Islet of Langerhans (tissue), 1 donor: ENCODE measurements around the gene TESK2.
"Not testable (repeated sequence)": the region's sequence is repeated elsewhere in the genome, so short reads cannot be mapped to it uniquely, and the experiment has no call there.

Source experiments
- FAIRE-seq: peaks from one replicate; lab custom pipeline; 2011; peaks lifted over from hg19 to GRCh38; lab: Jason Lieb, UNC

Gene TESK2

GRCh38 chr1:45411510-45411899 lies 79.5 kb downstream of the TESK2 start:
- no peak for FAIRE-seq

- no peak for FAIRE-seq
Measured at GRCh38 chr1:45410850-45411509, 80.0 kb downstream of the TESK2 start.

- no peak for FAIRE-seq
Measured at GRCh38 chr1:45409276-45409675, 81.7 kb downstream of the TESK2 start.

- no peak for FAIRE-seq
Measured at GRCh38 chr1:45407629-45408287, 83.2 kb downstream of the TESK2 start.

- no peak for FAIRE-seq
Measured at GRCh38 chr1:45405636-45406035, 85.3 kb downstream of the TESK2 start.

- no peak for FAIRE-seq
Measured at GRCh38 chr1:45403718-45404117, 87.2 kb downstream of the TESK2 start.

- no peak for FAIRE-seq
Measured at GRCh38 chr1:45403298-45403697, 87.7 kb downstream of the TESK2 start.

- no peak for FAIRE-seq
Measured at GRCh38 chr1:45401524-45401923, 89.4 kb downstream of the TESK2 start.

- no peak for FAIRE-seq
Measured at GRCh38 chr1:45400049-45400448, 90.9 kb downstream of the TESK2 start.

GRCh38 chr1:45397285-45397684 lies 93.7 kb downstream of the TESK2 start:
- FAIRE-seq: no peak

- no peak for FAIRE-seq
Measured at GRCh38 chr1:45395582-45395981, 95.4 kb downstream of the TESK2 start.

GRCh38 chr1:45395051-45395450 lies 95.9 kb downstream of the TESK2 start:
- no peak for FAIRE-seq

- FAIRE-seq: no peak
Measured at GRCh38 chr1:45394342-45394741, 96.6 kb downstream of the TESK2 start.

- no peak for FAIRE-seq
Measured at GRCh38 chr1:45393718-45394302, 97.2 kb downstream of the TESK2 start.

- FAIRE-seq: no peak
Measured at GRCh38 chr1:45386219-45386618, 104.7 kb downstream of the TESK2 start.

GRCh38 chr1:45385302-45385701 lies 105.7 kb downstream of the TESK2 start:
- peak; percentile 30 for FAIRE-seq

GRCh38 chr1:45384213-45384612 lies 106.8 kb downstream of the TESK2 start:
- not testable (repeated sequence) for FAIRE-seq

GRCh38 chr1:45383191-45383590 lies 107.8 kb downstream of the TESK2 start:
- FAIRE-seq: no peak

- FAIRE-seq: no peak
Measured at GRCh38 chr1:45381243-45381642, 109.7 kb downstream of the TESK2 start.

- no peak for FAIRE-seq
Measured at GRCh38 chr1:45380730-45381129, 110.2 kb downstream of the TESK2 start.

GRCh38 chr1:45380125-45380524 lies 110.8 kb downstream of the TESK2 start:
- FAIRE-seq: no peak

- no peak for FAIRE-seq
Measured at GRCh38 chr1:45379524-45379923, 111.4 kb downstream of the TESK2 start.

- no peak for FAIRE-seq
Measured at GRCh38 chr1:45378184-45378583, 112.8 kb downstream of the TESK2 start.
